HepG2 (cell line): ENCODE measurements around the gene SERINC2. TPM values are rescaled to one million over a fixed set of nuclear protein-coding genes. Genes with fewer than 3 reads are reported as not detected.

Experiments used
- ASH2L ChIP-seq: fragments of 300-600, 200-600 bp; sonication (generic); IDR thresholded peaks from 2 replicates; pipeline ENCODE4 v1.7.0; 2017; ENCODE audit warnings: low read depth, mild to moderate bottlenecking, moderate library complexity, mixed read lengths, low read length; ENCODE audit not compliant: insufficient read length
- ATF7-NPFF ChIP-seq: sonication (generic); formaldehyde crosslinking; IDR thresholded peaks from 2 replicates; pipeline ENCODE4 v1.8.1; 2023; ENCODE audit warnings: mild to moderate bottlenecking, low read depth, missing genetic modification reagents, moderate library complexity
- HOXA9 ChIP-seq: sonication (generic); formaldehyde crosslinking; IDR thresholded peaks from 2 replicates; pipeline ENCODE4 v1.8.1; 2022; ENCODE audit warnings: missing genetic modification reagents, mild to moderate bottlenecking, moderate library complexity, borderline replicate concordance
- MXD1 ChIP-seq: sonication (generic); formaldehyde crosslinking; IDR thresholded peaks from 2 replicates; pipeline ENCODE4 v1.4.0; 2020; ENCODE audit warnings: mild to moderate bottlenecking, missing genetic modification reagents
- PATZ1 ChIP-seq: sonication (generic); formaldehyde crosslinking; IDR thresholded peaks from 2 replicates; pipeline ENCODE4 v1.4.0; 2020; ENCODE audit warnings: missing genetic modification reagents
- RFXAP ChIP-seq: sonication (generic); formaldehyde crosslinking; IDR thresholded peaks from 2 replicates; pipeline ENCODE4 v1.4.0; 2020; ENCODE audit warnings: missing genetic modification reagents, borderline replicate concordance
- SKIL ChIP-seq: sonication (generic); formaldehyde crosslinking; IDR thresholded peaks from 2 replicates; pipeline ENCODE4 v1.8.0; 2022; ENCODE audit warnings: missing genetic modification reagents, mild to moderate bottlenecking, moderate library complexity, borderline replicate concordance
- THRA ChIP-seq: sonication (generic); formaldehyde crosslinking; IDR thresholded peaks from 2 replicates; pipeline ENCODE4 v1.4.0; 2020; ENCODE audit warnings: missing genetic modification reagents, borderline replicate concordance
- ZNF326 ChIP-seq: sonication (generic); formaldehyde crosslinking; IDR thresholded peaks from 2 replicates; pipeline ENCODE4 v1.4.0; 2020; ENCODE audit warnings: missing genetic modification reagents, borderline replicate concordance
- ZNF441 ChIP-seq: sonication (generic); formaldehyde crosslinking; IDR thresholded peaks from 2 replicates; pipeline ENCODE4 v1.7.0; 2021; ENCODE audit warnings: missing genetic modification reagents, borderline replicate concordance
- ZNF510 ChIP-seq: sonication (generic); formaldehyde crosslinking; IDR thresholded peaks from 2 replicates; pipeline ENCODE4 v1.4.0; 2020; ENCODE audit warnings: low read depth, mild to moderate bottlenecking, missing genetic modification reagents
- ZNF614 ChIP-seq: IDR thresholded peaks from 2 replicates; pipeline ENCODE4 v1.6.1; 2018; ENCODE audit warnings: missing biosample characterization, missing genetic modification reagents, inconsistent platforms, borderline replicate concordance
- ZNF766 ChIP-seq: sonication (generic); formaldehyde crosslinking; IDR thresholded peaks from 2 replicates; pipeline ENCODE4 v1.5.0; 2020; ENCODE audit warnings: missing genetic modification reagents, borderline replicate concordance
- ZNF777 ChIP-seq: sonication (generic); formaldehyde crosslinking; IDR thresholded peaks from 2 replicates; pipeline ENCODE4 v1.4.0; 2020; ENCODE audit warnings: missing genetic modification reagents
- ZNF780A ChIP-seq: sonication (generic); formaldehyde crosslinking; IDR thresholded peaks from 2 replicates; pipeline ENCODE4 v1.8.0; 2022; ENCODE audit warnings: mild to moderate bottlenecking, missing genetic modification reagents, moderate library complexity
- polyA plus RNA-seq, 8 experiments: library from polyadenylated mRNA; depleted of rRNA in 3 of 8; stranded (reverse) in 7 of 8; unstranded in 1 of 8; fragments of >200 nt; fragmentation: Illumina TruSeq in 4 of 8; extraction: Trizol in 4 of 8; gene quantifications; 2 replicates each; pipeline versions ENCODE4 v1.2.1 to v1.2.3, GENCODE V29; 2011 to 2016; ENCODE audit warnings: low read depth in 4 of 8, missing spikeins in 1 of 8, mixed read lengths in 1 of 8; ENCODE audit not compliant: insufficient read depth in 1 of 8
- total RNA-seq, 5 experiments: library from RNA; depleted of rRNA; stranded (reverse); fragments of >200 nt; fragmentation: Illumina TruSeq; extraction: Trizol; gene quantifications; 2 replicates each; pipeline ENCODE4 v1.2.3, GENCODE V29; 2016; ENCODE audit warnings: low read depth in 1 of 5
- TF ChIP-seq, protein P1 (sequence below): sonication (generic); IDR thresholded peaks from 2 replicates; pipeline ENCODE4 v1.6.1; 2016; ENCODE audit warnings: low read depth, borderline replicate concordance
- TF ChIP-seq, protein P2 (sequence below): sonication (generic); formaldehyde crosslinking; conservative IDR thresholded peaks from 2 replicates; pipeline ENCODE4 v1.4.0; 2020; ENCODE audit warnings: missing genetic modification reagents
- TF ChIP-seq, protein P3 (sequence below): sonication (generic); formaldehyde crosslinking; IDR thresholded peaks from 2 replicates; pipeline ENCODE4 v1.4.0; 2020; ENCODE audit warnings: missing genetic modification reagents

Gene SERINC2
- total and polyA plus RNA-seq, 2 of the 13 experiments (the other 11 are each of a cell fraction or from before 2014, with no cell fraction given): 4.8 to 126 TPM

- TF ChIP-seq, protein P1, sequence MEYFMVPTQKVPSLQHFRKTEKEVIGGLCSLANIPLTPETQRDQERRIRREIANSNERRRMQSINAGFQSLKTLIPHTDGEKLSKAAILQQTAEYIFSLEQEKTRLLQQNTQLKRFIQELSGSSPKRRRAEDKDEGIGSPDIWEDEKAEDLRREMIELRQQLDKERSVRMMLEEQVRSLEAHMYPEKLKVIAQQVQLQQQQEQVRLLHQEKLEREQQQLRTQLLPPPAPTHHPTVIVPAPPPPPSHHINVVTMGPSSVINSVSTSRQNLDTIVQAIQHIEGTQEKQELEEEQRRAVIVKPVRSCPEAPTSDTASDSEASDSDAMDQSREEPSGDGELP: peak; percentile 30; the same call in 1 of the 2 replicates
- TF ChIP-seq ZNF510 (CRISPR knock-in tag): no peak
- TF ChIP-seq PATZ1 (CRISPR knock-in tag): no peak
- no peak; the same call in 1 of the 2 replicates for TF ChIP-seq ZNF441 (CRISPR knock-in tag)
- TF ChIP-seq ZNF326 (CRISPR knock-in tag): no peak
- TF ChIP-seq, protein P2, sequence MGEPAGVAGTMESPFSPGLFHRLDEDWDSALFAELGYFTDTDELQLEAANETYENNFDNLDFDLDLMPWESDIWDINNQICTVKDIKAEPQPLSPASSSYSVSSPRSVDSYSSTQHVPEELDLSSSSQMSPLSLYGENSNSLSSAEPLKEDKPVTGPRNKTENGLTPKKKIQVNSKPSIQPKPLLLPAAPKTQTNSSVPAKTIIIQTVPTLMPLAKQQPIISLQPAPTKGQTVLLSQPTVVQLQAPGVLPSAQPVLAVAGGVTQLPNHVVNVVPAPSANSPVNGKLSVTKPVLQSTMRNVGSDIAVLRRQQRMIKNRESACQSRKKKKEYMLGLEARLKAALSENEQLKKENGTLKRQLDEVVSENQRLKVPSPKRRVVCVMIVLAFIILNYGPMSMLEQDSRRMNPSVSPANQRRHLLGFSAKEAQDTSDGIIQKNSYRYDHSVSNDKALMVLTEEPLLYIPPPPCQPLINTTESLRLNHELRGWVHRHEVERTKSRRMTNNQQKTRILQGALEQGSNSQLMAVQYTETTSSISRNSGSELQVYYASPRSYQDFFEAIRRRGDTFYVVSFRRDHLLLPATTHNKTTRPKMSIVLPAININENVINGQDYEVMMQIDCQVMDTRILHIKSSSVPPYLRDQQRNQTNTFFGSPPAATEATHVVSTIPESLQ: no peak
- TF ChIP-seq ATF7-NPFF (CRISPR knock-in tag): 0 out of 2 replicates have a peak, but pooled peaks have one; percentile 5
- TF ChIP-seq SKIL (CRISPR knock-in tag): no peak; the same call in 1 of the 2 replicates
- no peak for TF ChIP-seq ZNF766
- no peak for TF ChIP-seq MXD1 (CRISPR knock-in tag)
- TF ChIP-seq, protein P3, sequence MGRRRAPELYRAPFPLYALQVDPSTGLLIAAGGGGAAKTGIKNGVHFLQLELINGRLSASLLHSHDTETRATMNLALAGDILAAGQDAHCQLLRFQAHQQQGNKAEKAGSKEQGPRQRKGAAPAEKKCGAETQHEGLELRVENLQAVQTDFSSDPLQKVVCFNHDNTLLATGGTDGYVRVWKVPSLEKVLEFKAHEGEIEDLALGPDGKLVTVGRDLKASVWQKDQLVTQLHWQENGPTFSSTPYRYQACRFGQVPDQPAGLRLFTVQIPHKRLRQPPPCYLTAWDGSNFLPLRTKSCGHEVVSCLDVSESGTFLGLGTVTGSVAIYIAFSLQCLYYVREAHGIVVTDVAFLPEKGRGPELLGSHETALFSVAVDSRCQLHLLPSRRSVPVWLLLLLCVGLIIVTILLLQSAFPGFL (CRISPR knock-in tag): no peak
- no peak for TF ChIP-seq ZNF614 (CRISPR knock-in tag)
- no peak for TF ChIP-seq RFXAP (CRISPR knock-in tag)
- TF ChIP-seq ZNF780A (CRISPR knock-in tag): no peak
- no peak for TF ChIP-seq ZNF777
- no peak for TF ChIP-seq ASH2L
- TF ChIP-seq THRA: peak; percentile 6; the same call in 1 of the 2 replicates
- no peak for TF ChIP-seq HOXA9 (CRISPR knock-in tag)
These were observed 29.1 kb downstream of the SERINC2 start (continued) for GRCh38 chr1:31441970-31442647.
